Activated CD8-positive, alpha-beta T cell treated with anti-CD3 and anti-CD28 coated beads for 36 hours (primary cell): ENCODE results near the gene GABBR2. TPM values are rescaled to one million over a fixed set of nuclear protein-coding genes. Genes with fewer than 3 reads are reported as not detected.

Source experiments
- ATAC-seq: fragments of 200-7000 bp; cut with Tn5 transposase; one replicate; pipeline ENCODE4 v1.10.0; 2021; ENCODE audit warnings: mild to moderate bottlenecking, moderate library complexity
- CTCF ChIA-PET: fragments of 350-600 bp; sonication (Branson Sonifier 250); formaldehyde crosslinking; loops from one replicate; lab custom pipeline; 2021; ENCODE audit warnings: antibody characterized with exemption; lab: Charles Lee
- POLR2A ChIA-PET: fragments of 350-600 bp; sonication (Branson Sonifier 250); formaldehyde crosslinking; loops from one replicate; lab custom pipeline; 2021; ENCODE audit warnings: antibody characterized with exemption; lab: Charles Lee
- DNase-seq: peaks from one replicate; pipeline ENCODE4 v3.0.0-alpha.2; 2020
- H3K27ac Mint-ChIP-seq: one replicate; pipeline ENCODE4 v1.8.0; 2021; ENCODE audit warnings: mild to moderate bottlenecking, mixed read lengths
- H3K27me3 Mint-ChIP-seq: one replicate; pipeline ENCODE4 v1.8.0; 2021; ENCODE audit warnings: mixed read lengths
- H3K36me3 Mint-ChIP-seq: one replicate; pipeline ENCODE4 v1.8.0; 2021; ENCODE audit warnings: low read depth, mixed read lengths
- H3K4me1 Mint-ChIP-seq: one replicate; pipeline ENCODE4 v1.8.0; 2021; ENCODE audit warnings: low read depth, mixed read lengths
- H3K4me3 Mint-ChIP-seq: one replicate; pipeline ENCODE4 v1.8.0; 2021; ENCODE audit warnings: mild to moderate bottlenecking, moderate library complexity, mixed read lengths
- H3K9me3 Mint-ChIP-seq: one replicate; pipeline ENCODE4 v1.8.0; 2021; ENCODE audit warnings: mixed read lengths
- CTCF ChIP-seq: fragments of 200-600 bp; IDR thresholded peaks from one replicate; pipeline ENCODE4 v1.8.0; 2022; ENCODE audit warnings: antibody characterized with exemption, mild to moderate bottlenecking
- intact Hi-C: fragments of 100-400 bp; cut with micrococcal nuclease; formaldehyde crosslinking; loops from one replicate; pipeline ENCODE4 v1.10.0; 2022
- total RNA-seq, 2 experiments: library from RNA; stranded (reverse); gene quantifications; one replicate each; pipeline ENCODE4 v1.2.3, GENCODE V29; 2021

GABBR2 gene
- total RNA-seq, 2 experiments from 2014 or later, result not detected

GRCh38 chr9:98732091-98732490 is 23.4 kb upstream of the GABBR2 start:
- TF ChIP-seq CTCF, result no peak
- no peak overlapping the region for H3K27ac Mint-ChIP-seq
- H3K27me3 Mint-ChIP-seq, result no peaks in the 10 kb centered on the region
- no peaks in the 10 kb centered on the region for H3K9me3 Mint-ChIP-seq
- DNase-seq (no peak), ATAC-seq (no peak)
- H3K4me1 Mint-ChIP-seq, result no peaks in the 10 kb centered on the region
- H3K4me3 Mint-ChIP-seq, result no peak overlapping the region
- ChIA-PET POLR2A (no interaction called here), CTCF (interaction anchor here (1.1 kb wide), 1 partner anchor 44 kb away, joined by 3 read pairs; no protein-coding TSS in a partner anchor)
- H3K36me3 Mint-ChIP-seq, result peaks cover 11% of the 10 kb centered on the region
- intact Hi-C loops, result no loop called here

GRCh38 chr9:98730871-98731270 is 22.1 kb upstream of the GABBR2 start:
- Mint-ChIP-seq H3K4me3 (no peak overlapping the region), H3K27ac (no peak overlapping the region), H3K36me3 (peaks cover 4% of the 10 kb centered on the region), H3K9me3 (no peaks in the 10 kb centered on the region), H3K4me1 (no peaks in the 10 kb centered on the region), H3K27me3 (no peaks in the 10 kb centered on the region)
- DNase-seq (no peak), ATAC-seq (no peak)
- CTCF ChIA-PET, result no interaction called here
- intact Hi-C loops, result no loop called here
- TF ChIP-seq CTCF, result no peak
- POLR2A ChIA-PET, result no interaction called here

GRCh38 chr9:98728500-98728899 is 19.8 kb upstream of the GABBR2 start:
- H3K9me3 Mint-ChIP-seq, result peaks cover 2% of the 10 kb centered on the region
- no peak for TF ChIP-seq CTCF
- intact Hi-C loops, result no loop called here
- no peak for ATAC-seq
- no peak overlapping the region for H3K4me3 Mint-ChIP-seq
- no peak for DNase-seq
- H3K36me3 Mint-ChIP-seq, result no peaks in the 10 kb centered on the region
- CTCF ChIA-PET, result no interaction called here
- peaks cover 7% of the 10 kb centered on the region for H3K27me3 Mint-ChIP-seq
- H3K4me1 Mint-ChIP-seq, result no peaks in the 10 kb centered on the region
- H3K27ac Mint-ChIP-seq, result no peak overlapping the region
- POLR2A ChIA-PET, result no interaction called here

- POLR2A ChIA-PET, result no interaction called here
- ATAC-seq, result no peak
Observed at GRCh38 chr9:98727428-98727827, 18.7 kb upstream of the GABBR2 start.

GRCh38 chr9:98726735-98727134 is 18.0 kb upstream of the GABBR2 start:
- no peaks in the 10 kb centered on the region for H3K4me1 Mint-ChIP-seq
- intact Hi-C loops, result no loop called here
- H3K4me3 Mint-ChIP-seq, result no peak overlapping the region
- peaks cover 7% of the 10 kb centered on the region for H3K27me3 Mint-ChIP-seq
- TF ChIP-seq CTCF, result no peak
- no peak for DNase-seq
- H3K9me3 Mint-ChIP-seq, result peaks cover 2% of the 10 kb centered on the region
- no peak for ATAC-seq
- H3K36me3 Mint-ChIP-seq, result no peaks in the 10 kb centered on the region
- ChIA-PET CTCF (no interaction called here), POLR2A (no interaction called here)
- no peak overlapping the region for H3K27ac Mint-ChIP-seq

More at GRCh38 chr9:98727428-98727827, 18.7 kb upstream of the GABBR2 start:
- H3K9me3 Mint-ChIP-seq, result peaks cover 2% of the 10 kb centered on the region
- peaks cover 7% of the 10 kb centered on the region for H3K27me3 Mint-ChIP-seq
- intact Hi-C loops, result no loop called here
- TF ChIP-seq CTCF, result no peak
- CTCF ChIA-PET, result no interaction called here
- no peaks in the 10 kb centered on the region for H3K4me1 Mint-ChIP-seq
- no peak for DNase-seq
- H3K27ac Mint-ChIP-seq, result no peak overlapping the region
- H3K36me3 Mint-ChIP-seq, result no peaks in the 10 kb centered on the region
- no peak overlapping the region for H3K4me3 Mint-ChIP-seq
